GM18861 (cell line): ENCODE data around the gene GABBR2.

ENCODE experiments used
- ATAC-seq: cut with Tn5 transposase; IDR thresholded peaks from one replicate; pipeline ENCODE4 v1.9.1; 2021; ENCODE audit not compliant: unreplicated experiment

The GABBR2 gene

DNA sequence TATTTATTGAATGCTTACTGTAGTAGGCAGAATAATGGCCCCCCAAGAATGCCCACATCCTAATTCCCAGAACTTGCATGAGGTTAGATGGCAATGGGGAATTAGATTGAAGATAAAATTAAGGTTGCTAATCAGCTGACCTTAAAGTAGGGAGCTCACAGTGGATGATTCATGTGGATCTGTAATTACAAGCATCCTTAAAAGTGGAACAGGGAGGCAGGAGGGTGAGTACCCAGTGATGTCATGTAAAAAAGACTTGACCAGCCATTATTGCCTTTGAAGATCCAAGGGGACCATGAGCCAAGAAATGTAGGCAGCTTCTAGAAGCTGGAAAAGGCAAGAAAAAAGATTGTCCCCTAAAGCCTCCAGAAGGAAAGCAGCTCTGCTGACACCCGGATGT, 71.4 kb downstream of the GABBR2 start:
- no peak for ATAC-seq

DNA sequence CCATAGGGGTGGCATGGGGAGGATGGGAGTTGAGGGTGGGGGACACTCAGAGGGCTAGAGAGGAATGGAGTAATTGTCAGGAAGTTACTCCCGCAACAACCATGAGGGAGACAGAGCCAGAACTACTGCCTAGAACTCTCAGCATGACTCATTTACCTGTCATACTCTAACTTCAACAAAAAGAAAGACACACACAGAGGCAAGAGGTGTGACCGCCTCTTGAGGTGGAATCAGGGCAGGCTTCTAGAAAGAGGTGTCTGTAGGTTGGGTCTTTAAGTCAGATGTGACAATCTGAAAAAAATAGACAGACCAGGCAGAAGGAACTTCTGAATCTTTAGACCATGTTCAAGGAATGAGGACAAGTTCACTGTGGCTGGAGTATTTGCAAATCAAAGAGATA, 73.4 kb downstream of the GABBR2 start:
- no peak for ATAC-seq

- ATAC-seq: no peak
Measured at GRCh38 chr9:98634685-98635336, 73.9 kb downstream of the GABBR2 start.

- no peak for ATAC-seq
Measured at GRCh38 chr9:98632839-98633238, 75.9 kb downstream of the GABBR2 start.

DNA sequence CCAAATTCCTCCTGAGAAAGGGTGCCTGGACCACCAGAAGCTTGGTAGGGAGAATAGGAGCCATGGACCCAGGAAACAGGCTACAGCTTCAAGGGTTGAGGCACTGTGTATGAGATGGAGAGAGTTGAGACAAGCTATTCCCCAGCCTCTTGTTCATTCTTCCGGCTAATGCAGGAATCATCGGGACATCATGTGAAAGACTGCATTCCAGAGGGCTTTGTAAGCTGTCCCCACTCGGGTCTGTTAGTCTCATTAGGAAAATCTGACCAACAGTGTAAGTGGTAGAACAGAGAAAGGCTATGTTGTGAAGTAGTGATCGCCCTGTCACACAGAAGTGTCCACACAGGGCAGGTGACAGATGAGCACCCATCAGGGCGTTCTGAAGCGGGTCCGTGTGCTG, 81.4 kb downstream of the GABBR2 start:
- ATAC-seq: no peak

DNA sequence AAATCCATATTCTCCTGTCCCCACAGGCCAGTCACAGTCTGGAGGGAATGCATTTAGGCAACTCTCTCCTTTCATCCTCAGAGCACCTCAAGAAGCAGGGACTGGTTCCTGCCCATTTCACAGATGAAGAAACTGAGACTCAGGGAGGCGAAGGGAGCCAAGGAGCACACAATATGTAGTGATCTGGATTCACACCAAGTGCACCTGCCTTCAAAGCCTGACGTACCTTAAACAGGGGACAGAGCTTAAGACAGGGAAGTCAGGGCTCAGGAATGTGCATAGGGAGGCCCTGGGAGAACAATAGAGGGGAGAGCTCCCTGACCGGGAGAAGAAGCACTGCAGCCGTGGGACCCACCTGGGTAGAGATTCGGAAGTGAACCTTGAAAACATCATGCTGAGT, 83.0 kb downstream of the GABBR2 start:
- no peak for ATAC-seq

GRCh38 chr9:98619788-98620187, 88.9 kb downstream of the GABBR2 start:
- ATAC-seq: no peak

DNA sequence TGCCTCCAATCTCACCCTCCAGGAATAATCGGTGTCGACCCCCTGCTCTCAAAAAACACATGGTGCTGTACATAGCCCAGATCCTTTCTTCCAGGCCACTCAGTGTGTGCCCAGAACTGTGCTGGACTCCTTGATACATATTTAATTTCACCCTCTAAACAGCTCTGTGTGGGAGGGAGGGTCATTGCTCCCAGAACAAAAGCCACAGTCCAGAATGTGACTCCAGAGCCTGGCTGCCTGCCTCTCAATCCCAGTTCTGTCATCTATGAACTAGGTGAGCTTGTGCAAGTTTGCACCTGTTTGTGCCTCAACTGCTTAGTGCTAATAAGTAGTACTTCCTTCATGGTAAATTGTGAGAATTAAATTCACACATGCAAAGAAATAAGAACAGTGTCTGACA, 93.1 kb downstream of the GABBR2 start:
- no peak for ATAC-seq

- no peak for ATAC-seq
Measured at GRCh38 chr9:98614941-98615340, 93.8 kb downstream of the GABBR2 start.

- no peak for ATAC-seq
Measured at GRCh38 chr9:98612061-98612752, 96.5 kb downstream of the GABBR2 start.

GRCh38 chr9:98611319-98611718, 97.4 kb downstream of the GABBR2 start:
- no peak for ATAC-seq

DNA sequence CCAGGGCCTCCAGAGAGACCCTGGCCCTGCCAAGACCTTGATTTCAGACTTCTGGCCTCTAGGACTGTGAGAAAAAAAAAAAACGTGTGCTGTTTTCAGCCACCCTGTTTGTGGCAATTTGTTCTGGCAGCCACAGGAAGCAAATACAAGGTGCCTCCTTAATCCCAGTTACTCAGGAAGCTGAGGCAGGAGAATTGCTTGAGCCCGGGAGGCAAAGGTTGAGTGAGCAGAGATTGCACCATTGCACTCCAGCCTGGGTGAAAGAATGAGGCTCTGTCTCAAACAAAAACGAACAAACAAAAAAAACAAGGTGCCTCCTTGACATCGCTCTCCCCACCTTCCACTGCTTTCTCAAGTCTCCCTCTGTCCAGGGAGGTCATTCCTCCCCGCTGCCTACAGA, 98.0 kb downstream of the GABBR2 start:
- no peak for ATAC-seq

DNA sequence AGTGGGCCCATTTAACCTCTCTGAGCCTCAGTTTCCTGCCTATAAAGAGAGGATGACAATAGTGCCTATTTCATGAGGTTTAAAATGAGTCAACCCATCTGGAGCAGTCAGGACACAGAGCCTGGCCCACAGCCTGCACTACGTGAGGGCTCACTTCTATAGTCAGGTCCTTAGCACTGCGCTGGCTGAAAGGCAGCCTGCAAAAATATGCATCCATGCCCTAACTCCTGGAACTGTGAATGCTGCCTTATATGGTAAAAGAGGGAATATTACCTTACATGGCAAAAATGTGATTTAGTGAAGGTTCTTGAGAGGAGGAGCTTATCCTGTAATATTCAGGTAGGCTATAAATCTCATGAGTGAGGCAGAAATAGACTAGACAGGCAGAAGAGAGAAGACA, 98.5 kb downstream of the GABBR2 start:
- ATAC-seq: no peak

DNA sequence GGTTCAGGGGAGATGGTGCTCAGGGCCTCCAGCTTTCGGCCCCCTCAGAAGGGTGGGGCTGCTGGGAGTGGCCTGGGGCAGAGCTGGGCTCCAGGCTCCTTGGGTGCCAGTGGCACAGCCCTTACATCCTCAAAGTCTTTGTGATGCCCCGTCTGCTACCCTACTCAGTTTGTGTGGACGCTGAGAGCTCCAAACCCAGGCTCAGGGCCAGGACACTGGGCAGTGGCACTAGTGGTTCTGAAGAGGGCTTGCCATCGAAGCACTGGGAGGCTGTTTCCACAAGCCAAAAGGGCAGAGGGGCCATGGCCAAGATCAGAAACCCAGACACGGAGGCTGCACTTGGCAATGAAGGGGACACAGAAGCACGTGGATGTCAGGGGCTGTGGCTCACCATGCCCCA, 99.1 kb downstream of the GABBR2 start:
- ATAC-seq: no peak

GRCh38 chr9:98607787-98608186, 100.9 kb downstream of the GABBR2 start:
- ATAC-seq: no peak

- no peak for ATAC-seq
Measured at GRCh38 chr9:98607152-98607551, 101.6 kb downstream of the GABBR2 start.

DNA sequence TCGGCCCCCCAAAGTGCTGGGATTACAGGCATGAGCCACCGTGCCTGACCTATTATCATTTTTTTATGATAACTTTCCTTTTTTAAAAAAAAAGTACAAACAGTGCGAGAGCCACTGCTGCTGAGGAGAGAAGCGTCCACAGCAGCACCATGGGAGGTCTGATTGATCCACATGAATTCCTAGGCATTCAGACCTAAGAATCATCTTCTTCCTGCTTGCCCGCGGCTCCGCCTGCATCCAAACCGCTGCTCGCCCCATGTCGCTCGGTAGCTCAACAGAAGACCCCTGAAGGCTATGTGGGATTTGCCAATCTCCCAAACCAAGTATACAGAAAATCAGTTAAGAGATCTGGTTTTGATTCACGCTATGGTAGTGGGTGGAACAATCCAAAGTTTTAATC, 102.0 kb downstream of the GABBR2 start:
- ATAC-seq: no peak

- ATAC-seq: no peak
Measured at GRCh38 chr9:98605116-98605515, 103.6 kb downstream of the GABBR2 start.

DNA sequence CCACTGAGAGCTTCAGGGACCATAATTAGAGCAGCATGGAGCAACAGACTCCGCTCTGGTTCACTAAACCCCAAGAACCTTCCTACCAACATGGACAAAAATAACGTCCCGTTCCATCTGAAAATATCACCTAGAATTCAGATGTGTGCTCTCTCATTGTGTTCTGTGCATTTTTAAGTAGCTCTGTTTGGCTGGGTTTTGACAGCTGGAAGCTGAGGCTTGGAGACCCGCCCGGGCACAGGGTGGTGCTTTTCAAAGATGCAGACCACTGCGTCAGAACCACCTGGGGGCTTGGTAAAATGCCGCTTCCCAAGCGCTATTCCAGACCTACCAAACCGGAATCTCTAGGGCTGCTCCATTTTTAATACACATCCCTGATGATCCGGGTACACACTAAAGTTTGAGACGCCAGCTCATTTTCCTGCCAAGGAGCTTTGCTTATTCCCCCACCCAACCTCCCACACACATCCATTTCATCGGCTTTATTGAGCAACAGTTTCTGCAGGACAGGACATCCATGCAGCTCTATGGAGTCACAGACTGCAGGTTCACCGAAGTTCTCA, 104.8 kb downstream of the GABBR2 start:
- ATAC-seq: no peak

GRCh38 chr9:98602839-98603500, 105.8 kb downstream of the GABBR2 start:
- ATAC-seq: no peak

DNA sequence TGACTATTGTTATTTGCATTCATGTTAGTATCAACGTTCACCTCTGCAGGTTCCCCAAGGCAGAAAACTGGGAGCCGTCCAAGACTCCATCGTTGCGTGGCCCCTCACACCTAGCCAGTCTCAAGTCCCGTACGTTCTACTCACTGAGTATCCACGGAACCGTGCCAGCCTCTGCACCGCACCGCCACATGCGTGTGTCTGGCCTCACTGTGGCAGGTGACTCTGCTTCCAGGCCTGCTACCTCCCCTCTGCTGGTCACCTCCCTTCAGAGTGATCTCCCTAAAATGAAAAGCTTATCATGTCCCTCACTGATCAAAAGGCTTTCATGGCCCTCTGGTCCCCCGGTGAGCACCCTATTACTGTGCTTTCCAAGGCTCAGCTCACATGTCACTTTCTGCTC, 108.1 kb downstream of the GABBR2 start:
- ATAC-seq: no peak

DNA sequence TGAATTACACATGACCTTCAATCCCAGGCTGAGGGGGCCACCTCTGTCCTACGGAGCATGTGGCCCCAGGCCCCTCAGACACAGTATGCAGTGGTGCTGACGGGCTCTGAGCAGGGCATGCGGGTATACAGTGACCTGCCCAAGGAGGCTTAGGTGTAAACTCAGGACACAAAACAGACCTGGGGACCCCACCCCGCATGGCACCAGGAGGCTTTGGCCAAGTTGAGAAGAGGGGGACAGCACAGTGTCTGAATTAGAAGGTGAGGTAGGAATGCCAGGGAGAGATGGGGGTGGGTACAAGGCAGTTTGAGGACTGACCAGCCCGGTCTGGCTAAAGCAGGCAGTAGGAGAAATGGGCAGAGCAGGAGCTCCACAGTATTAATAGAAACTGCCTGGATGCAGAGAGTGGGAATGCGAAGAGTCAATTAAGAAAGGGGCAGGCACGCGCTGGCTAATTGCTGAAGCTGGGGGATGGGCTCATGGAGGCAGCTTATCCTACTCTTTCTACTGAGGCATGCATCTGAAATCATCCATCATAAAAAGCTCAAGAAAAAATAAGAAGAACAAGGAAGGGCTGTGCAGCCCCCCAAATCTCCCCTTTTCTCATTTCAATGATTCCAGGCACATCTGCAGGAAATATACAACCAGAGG, 109.0 kb downstream of the GABBR2 start:
- no peak for ATAC-seq
